Activated CD4-positive, alpha-beta T cell treated with anti-CD3 and anti-CD28 coated beads, Interleukin-2, amount 10 ng/mL, durations not matched to agents 24 days and 14 days (primary cell): Measurements from ENCODE around the gene EMX2. TPM values are rescaled to one million over a fixed set of nuclear protein-coding genes. Genes with fewer than 3 reads are reported as not detected.
A peak's percentile ranks its signal among the peaks of the same experiment; 100 is the strongest.
"Not testable (repeated sequence)": the region's sequence is repeated elsewhere in the genome, so short reads cannot be mapped to it uniquely, and the experiment has no call there.

ENCODE experiments used
- DNase-seq: peaks from one replicate; pipeline ENCODE4 v3.0.0; 2022
- H3K27ac Mint-ChIP-seq: one replicate; pipeline ENCODE4 v1.8.0; 2022; ENCODE audit warnings: mild to moderate bottlenecking, mixed read lengths
- H3K27me3 Mint-ChIP-seq: one replicate; pipeline ENCODE4 v1.8.0; 2022; ENCODE audit warnings: mixed read lengths
- H3K36me3 Mint-ChIP-seq: one replicate; pipeline ENCODE4 v1.8.0; 2022; ENCODE audit warnings: low read depth, mild to moderate bottlenecking, mixed read lengths
- H3K4me1 Mint-ChIP-seq: one replicate; pipeline ENCODE4 v1.8.0; 2021; ENCODE audit warnings: mixed read lengths
- H3K4me3 Mint-ChIP-seq: one replicate; pipeline ENCODE4 v1.8.0; 2022; ENCODE audit warnings: mild to moderate bottlenecking, moderate library complexity, mixed read lengths
- H3K9me3 Mint-ChIP-seq: one replicate; pipeline ENCODE4 v1.8.0; 2021; ENCODE audit warnings: mixed read lengths
- intact Hi-C: fragments of 100-400 bp; cut with micrococcal nuclease; formaldehyde crosslinking; loops from one replicate; pipeline ENCODE4 v1.15.1; 2023
- total RNA-seq: library from RNA; stranded (reverse); gene quantifications from 2 replicates; pipeline ENCODE4 v1.2.3, GENCODE V29; 2022

The EMX2 gene
- not detected in 2 replicates for total RNA-seq

DNA sequence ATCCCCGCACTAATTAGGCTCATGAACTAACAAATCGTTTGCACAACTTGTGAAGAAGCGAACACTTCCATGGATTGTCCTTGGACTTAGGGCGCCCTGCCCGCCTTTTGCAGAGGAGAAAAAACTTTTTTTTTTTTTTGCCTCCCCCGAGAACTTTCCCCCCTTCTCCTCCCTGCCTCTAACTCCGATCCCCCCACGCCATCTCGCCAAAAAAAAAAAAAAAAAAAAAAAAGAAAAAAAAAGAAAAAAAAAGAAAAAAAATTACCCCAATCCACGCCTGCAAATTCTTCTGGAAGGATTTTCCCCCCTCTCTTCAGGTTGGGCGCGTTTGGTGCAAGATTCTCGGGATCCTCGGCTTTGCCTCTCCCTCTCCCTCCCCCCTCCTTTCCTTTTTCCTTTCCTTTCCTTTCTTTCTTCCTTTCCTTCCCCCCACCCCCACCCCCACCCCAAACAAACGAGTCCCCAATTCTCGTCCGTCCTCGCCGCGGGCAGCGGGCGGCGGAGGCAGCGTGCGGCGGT, at the start of gene EMX2:
Gene EMX2 (plus strand): TSS at position 41 of the 519 bp plus-strand sequence. CDS start 522 bp downstream, outside the sequence.
- no peaks in the 10 kb centered on the region for H3K9me3 Mint-ChIP-seq
- DNase-seq = no peak
- intact Hi-C loops = no loop called here
- H3K4me3 Mint-ChIP-seq = peak within 1 kb of the TSS; percentile 19
- H3K27me3 Mint-ChIP-seq = peaks cover 83% of the 10 kb centered on the region
- H3K27ac Mint-ChIP-seq = peak within 1 kb of the TSS; percentile 80
- H3K4me1 Mint-ChIP-seq = peaks cover 10% of the 10 kb centered on the region
- H3K36me3 Mint-ChIP-seq = peaks cover 6% of the 10 kb centered on the region

DNA sequence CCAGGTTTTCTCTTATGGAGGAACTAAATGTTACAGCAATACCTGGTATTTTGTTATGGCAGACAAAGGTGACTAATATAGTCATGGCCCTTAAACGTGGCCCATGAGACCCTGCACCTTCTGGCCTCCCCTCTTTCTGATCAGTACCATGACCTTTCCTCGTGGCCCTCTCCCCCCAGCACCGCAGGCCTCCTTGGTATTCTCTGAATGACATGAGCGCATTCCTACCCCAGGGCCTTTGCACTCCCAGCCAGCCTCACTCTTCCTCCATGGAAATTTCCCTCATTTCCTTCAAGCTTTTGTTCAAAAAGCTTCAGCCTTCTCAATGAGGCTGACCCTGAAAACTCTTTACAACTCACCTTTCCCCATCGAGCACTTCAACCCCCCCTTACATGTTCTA, 46.5 kb upstream of the EMX2 start:
- Mint-ChIP-seq H3K27ac (no peak overlapping the region), H3K36me3 (no peaks in the 10 kb centered on the region), H3K27me3 (peaks cover 28% of the 10 kb centered on the region), H3K4me3 (no peak overlapping the region), H3K9me3 (no peaks in the 10 kb centered on the region), H3K4me1 (peaks cover 2% of the 10 kb centered on the region)
- intact Hi-C loops = loop anchor here (1.0 to 2.0 kb wide), 3 partner anchors 745 to 963 kb away; no protein-coding TSS in a partner anchor
- no peak for DNase-seq

DNA sequence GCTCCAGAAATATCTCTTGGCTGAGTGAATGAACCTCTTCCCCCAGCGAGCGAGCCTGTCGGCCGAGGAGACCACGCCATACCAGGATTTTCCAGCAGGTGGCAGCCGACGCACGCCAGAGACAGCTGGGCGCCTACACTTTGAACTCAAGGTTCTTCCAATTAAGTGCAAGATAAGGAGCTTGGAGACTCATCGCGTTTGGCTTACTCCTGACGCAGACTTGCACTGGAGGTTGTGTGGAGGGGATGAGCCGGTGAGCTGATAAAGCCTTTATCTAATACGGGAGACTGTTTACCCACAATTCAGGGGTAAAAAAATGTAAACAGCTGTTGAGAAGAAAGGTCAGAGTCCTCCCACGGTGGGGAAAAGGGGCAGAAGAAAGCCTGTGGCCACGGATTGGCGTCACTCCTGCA, 45.9 kb upstream of the EMX2 start:
- H3K9me3 Mint-ChIP-seq = no peaks in the 10 kb centered on the region
- peak; percentile 91 for DNase-seq
- H3K27me3 Mint-ChIP-seq = peaks cover 28% of the 10 kb centered on the region
- no peak overlapping the region for H3K27ac Mint-ChIP-seq
- H3K4me3 Mint-ChIP-seq = no peak overlapping the region
- no peaks in the 10 kb centered on the region for H3K36me3 Mint-ChIP-seq
- H3K4me1 Mint-ChIP-seq = peaks cover 2% of the 10 kb centered on the region
- intact Hi-C loops = loop anchor here (1.0 to 2.0 kb wide), 3 partner anchors 745 to 962 kb away; no protein-coding TSS in a partner anchor

DNA sequence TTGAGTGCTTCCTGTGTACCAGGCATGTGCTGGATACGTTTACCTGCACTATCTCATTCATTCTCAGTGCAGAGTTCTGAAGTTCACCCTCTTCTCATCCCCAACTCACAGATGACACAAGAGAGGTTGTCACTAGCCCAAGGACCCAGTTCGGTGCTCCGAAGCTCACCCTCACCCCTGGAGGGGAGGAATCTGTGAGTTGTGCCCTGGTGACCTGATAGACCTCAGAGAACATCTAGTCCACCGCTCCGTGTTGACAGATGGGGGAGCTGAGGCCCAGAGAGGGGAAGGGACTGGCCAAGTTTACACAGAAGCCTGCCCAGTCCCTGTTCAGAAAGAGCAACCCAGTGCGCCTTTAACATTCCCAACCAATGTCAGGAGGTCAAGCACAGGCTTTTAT, 44.8 kb upstream of the EMX2 start:
- no peaks in the 10 kb centered on the region for H3K36me3 Mint-ChIP-seq
- peaks cover 2% of the 10 kb centered on the region for H3K4me1 Mint-ChIP-seq
- peaks cover 26% of the 10 kb centered on the region for H3K27me3 Mint-ChIP-seq
- intact Hi-C loops = loop anchor here (2.0 kb wide), 2 partner anchors 925 to 961 kb away; no protein-coding TSS in a partner anchor
- H3K27ac Mint-ChIP-seq = no peak overlapping the region
- no peaks in the 10 kb centered on the region for H3K9me3 Mint-ChIP-seq
- DNase-seq = no peak
- H3K4me3 Mint-ChIP-seq = no peak overlapping the region

DNA sequence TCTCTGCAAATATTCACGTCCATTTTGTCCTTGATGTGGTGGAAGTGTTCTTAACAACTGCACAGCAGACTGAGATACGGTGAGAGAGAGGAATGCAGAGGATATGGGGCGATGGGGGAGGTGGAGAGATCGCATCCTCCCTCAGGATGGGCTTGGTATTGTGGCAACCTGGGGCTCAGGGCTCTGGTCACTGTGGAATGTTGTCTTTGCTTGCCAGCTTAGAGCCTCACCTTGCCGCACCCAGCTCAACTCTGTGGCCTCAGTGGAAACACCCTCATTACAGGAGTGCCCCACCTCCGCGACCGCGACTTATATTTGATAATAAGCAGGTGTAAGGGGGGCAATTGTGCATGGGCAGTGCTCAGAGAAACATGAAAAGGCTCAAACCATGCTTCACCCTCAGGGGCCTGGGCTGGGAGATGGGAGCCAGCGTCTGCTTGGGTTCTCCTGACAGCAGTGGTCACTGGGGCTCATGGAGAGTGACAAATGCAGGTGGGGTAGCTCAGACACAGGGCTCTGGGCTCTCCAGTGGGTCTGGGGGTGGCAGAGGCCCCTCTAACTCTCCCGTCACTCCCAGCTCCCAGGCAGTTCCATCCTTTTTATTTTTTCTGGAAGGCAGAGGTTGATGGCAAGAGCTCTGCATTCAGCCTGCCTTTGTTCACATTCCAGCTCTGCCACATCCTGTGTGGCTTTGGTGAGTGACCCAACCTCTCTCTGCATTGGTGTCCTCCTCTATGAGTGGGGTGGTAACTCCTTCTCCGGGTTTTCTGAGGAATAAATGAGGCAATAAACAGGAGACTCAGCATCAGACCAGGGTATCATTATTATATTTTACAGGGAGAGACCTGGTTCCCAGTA, 43.1 kb upstream of the EMX2 start:
- no peaks in the 10 kb centered on the region for H3K9me3 Mint-ChIP-seq
- DNase-seq = no peak
- H3K36me3 Mint-ChIP-seq = no peaks in the 10 kb centered on the region

DNA sequence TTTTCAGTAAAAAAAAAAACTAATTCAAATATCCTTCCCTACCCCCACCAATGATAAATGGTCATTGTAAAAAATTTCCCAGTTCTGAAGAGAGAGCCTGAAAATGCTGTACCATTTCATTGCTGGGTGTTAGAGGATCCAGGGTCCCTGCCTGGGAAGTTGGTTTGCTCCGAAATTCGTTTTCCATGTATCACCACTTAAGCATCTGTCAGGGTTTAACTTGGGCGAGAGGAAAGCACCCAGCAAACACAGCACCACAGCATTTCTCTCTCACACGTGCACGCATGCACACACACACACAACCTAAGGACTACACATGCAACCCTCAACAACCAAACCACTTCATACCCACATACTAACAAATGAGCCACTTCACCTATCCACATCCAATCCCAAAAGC, 42.1 kb upstream of the EMX2 start:
- Mint-ChIP-seq H3K4me3 (no peak overlapping the region), H3K4me1 (peaks cover 2% of the 10 kb centered on the region), H3K27ac (no peak overlapping the region), H3K27me3 (peaks cover 10% of the 10 kb centered on the region), H3K36me3 (no peaks in the 10 kb centered on the region), H3K9me3 (no peaks in the 10 kb centered on the region)
- no peak for DNase-seq
- intact Hi-C loops = no loop called here

More for the DNA sequence above, 43.1 kb upstream of the EMX2 start:
- Mint-ChIP-seq H3K4me3 (no peak overlapping the region), H3K4me1 (peaks cover 2% of the 10 kb centered on the region), H3K27me3 (peaks cover 20% of the 10 kb centered on the region), H3K27ac (no peak overlapping the region)
- intact Hi-C loops = no loop called here

DNA sequence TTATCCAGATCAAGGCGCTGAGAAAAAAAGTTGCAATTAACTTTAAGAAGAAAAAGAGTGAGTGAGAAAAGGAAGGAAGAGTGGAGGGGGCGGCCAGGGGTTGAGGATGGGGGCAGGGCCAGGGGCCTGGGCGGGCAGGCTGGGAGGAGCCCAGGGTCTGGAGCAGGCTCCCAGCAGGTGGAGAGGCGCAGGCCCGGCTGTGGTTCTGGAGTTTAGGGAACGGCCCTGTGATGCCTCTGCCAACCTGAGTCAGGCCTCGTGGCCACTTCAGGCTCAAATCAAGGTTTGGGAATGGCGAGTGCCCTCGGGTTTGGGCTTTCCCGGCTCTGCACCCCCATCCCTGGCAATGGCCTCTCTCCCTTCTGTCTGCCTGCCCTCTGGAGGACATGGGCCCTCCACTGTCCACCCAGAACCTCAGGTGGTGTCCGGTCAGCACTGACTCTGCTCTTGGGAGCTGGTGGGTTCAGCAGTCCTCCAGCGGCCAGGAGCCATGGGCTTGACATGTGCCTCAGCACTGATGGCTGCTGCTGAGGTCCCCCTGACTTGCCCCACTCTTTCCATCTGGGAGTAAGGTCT, 41.0 kb upstream of the EMX2 start:
- no peak for DNase-seq
- no peaks in the 10 kb centered on the region for H3K36me3 Mint-ChIP-seq
- intact Hi-C loops = no loop called here
- H3K9me3 Mint-ChIP-seq = no peaks in the 10 kb centered on the region
- no peak overlapping the region for H3K27ac Mint-ChIP-seq
- no peak overlapping the region for H3K4me3 Mint-ChIP-seq
- peaks cover 2% of the 10 kb centered on the region for H3K4me1 Mint-ChIP-seq
- peaks cover 2% of the 10 kb centered on the region for H3K27me3 Mint-ChIP-seq

DNA sequence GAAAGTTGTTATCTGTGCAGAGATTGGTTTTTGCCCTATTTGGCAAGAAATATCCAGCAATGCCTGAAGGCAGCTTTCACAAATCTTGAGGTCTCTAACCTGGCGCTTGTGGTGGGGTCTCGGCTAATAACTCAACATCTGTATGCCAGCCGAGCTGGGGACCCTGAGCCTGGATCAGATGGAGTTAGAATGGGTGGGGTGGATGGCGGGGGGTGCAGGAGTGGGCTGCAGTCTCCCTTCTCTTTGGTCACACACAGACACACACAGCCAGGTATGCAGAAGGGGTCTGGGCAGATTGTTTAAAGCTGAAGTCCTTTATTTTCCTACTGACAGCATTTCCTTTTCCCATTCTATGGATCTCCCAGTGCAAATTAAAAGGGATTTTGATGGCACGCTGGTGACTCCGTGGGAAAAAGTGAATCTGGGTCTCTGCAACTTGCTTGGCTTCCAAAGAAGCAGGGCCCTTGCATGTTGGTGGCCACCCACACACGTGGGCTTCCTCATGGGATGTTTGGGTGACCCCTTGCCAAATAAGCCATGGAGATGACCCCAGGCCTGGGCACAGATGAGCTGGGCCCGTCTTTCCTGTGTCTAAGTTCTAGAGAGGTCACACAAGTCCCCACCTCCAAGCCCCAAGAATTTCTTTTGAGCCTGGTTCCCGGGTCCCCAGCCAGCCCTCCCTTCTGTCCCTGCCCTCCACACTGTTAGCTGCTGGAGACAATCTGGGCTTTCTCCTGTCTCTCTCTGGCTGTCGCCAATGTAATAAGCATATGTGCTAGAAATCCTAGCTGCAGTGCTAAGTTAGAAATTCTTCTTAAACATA, 39.9 kb upstream of the EMX2 start:
- no peak for DNase-seq
- no peaks in the 10 kb centered on the region for H3K4me1 Mint-ChIP-seq
- H3K27me3 Mint-ChIP-seq = no peaks in the 10 kb centered on the region
- no peak overlapping the region for H3K4me3 Mint-ChIP-seq
- H3K36me3 Mint-ChIP-seq = no peaks in the 10 kb centered on the region
- intact Hi-C loops = no loop called here
- H3K9me3 Mint-ChIP-seq = no peaks in the 10 kb centered on the region
- H3K27ac Mint-ChIP-seq = no peak overlapping the region

DNA sequence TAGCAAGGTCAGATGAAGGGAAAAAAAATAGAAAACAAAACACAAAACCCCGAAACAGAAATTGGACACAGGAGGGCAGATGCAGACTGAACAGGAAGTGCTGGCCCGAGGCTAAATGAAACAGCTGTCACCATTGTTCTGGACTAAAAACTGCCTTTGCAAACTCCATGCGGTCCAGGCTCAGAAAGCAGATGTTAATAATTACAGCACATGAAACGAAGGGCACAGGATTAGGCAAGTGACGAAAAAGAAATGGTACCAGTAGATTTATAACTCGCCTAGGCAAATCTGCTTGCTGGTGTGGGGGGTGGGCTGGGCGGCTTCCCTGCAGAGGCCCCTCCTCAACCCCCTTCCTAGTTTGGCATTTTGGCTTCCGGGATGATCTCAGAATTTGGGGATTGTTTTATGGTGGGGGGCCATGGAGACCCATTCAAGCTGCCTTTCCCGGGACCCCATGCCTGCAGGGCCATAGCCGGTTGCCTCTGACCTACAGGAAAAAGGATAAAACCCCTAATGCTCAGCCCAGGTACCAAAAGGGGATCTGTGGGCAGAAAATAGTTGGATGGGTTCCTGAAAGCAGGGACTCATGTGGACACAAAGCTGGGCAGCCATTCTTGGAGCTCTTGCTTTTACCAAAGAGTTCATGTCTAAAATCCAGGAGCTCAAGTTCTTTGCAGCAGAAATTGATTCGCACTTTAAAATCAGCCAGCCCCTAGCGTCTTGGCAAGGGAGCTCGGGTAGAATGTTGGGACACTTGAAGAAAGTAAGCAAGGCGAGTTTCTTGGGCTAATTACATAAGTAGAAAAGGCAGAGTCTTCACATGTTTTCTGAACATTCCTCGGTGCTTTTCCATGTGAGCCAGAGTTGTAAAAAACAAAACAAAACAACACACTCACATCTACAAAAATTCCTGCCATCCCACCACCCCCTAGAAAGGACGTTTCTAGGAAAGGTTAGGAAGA, 39.0 kb upstream of the EMX2 start:
- Mint-ChIP-seq H3K4me1 (no peaks in the 10 kb centered on the region), H3K4me3 (no peak overlapping the region), H3K27ac (no peak overlapping the region), H3K27me3 (no peaks in the 10 kb centered on the region), H3K36me3 (no peaks in the 10 kb centered on the region), H3K9me3 (no peaks in the 10 kb centered on the region)
- no peak for DNase-seq
- intact Hi-C loops = no loop called here

DNA sequence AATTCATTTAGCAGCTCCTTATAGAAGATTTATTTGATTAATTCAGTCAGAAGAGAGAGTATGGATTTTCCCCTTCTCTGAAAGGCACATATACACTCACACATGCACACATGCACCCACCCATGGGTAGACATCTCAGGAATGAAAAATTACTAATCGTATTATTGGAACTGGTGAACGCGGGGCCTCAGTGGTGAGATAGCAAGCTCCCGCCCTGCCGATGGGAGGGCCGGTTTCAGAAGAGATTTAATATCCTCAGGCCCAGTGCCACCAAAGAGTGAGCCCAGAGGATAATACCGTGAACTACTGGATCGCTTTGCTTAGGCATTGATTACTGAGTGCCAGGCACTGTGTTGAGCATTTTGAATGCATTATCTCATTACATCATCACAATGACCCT, 38.0 kb upstream of the EMX2 start:
- intact Hi-C loops = no loop called here
- Mint-ChIP-seq H3K4me1 (no peaks in the 10 kb centered on the region), H3K27me3 (no peaks in the 10 kb centered on the region), H3K36me3 (no peaks in the 10 kb centered on the region), H3K9me3 (no peaks in the 10 kb centered on the region), H3K4me3 (no peak overlapping the region), H3K27ac (no peak overlapping the region)
- DNase-seq = no peak

DNA sequence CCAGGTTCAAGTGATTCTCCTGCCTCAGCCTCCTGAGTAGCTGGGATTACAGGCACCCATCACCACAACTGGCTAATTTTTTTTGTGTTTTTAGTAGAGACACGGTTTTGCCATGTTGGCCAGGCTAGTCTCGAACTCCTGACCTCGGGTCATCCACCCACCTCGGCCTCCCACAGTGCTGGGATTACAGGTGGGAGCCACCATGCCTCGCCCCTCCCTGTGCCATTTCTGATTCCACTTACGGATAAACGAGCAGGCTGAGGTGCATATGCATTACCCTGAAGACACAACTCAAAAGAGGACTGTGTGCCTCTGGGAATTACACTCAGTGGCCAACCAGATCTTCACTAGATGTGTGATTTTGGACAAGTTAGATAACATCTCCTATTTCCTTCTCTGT, 35.5 kb upstream of the EMX2 start:
- H3K27ac Mint-ChIP-seq, H3K4me1 Mint-ChIP-seq, H3K36me3 Mint-ChIP-seq, H3K4me3 Mint-ChIP-seq, H3K9me3 Mint-ChIP-seq, intact Hi-C loops, H3K27me3 Mint-ChIP-seq, DNase-seq: not testable (repeated sequence)

DNA sequence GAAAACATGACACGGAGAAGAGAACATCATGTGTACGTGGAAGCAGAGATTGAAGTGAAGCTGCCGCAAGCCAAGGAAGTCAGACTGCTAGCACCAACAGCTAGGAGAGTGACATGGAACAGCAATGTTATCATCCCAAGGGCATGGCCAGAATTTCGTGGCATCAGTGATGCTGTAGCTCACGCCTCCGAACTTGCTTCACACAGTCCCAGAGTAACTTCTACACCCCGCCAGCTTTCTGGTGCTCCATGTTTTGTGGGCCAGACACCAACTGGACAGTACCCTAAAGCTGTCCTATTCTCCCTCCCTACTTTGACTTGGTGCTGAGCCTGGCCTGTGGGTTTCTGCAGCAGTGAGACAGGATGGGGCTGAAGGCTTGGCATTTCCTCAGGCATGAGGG, 33.0 kb upstream of the EMX2 start:
- H3K9me3 Mint-ChIP-seq = no peaks in the 10 kb centered on the region
- H3K27me3 Mint-ChIP-seq = peaks cover 6% of the 10 kb centered on the region
- no peak overlapping the region for H3K4me3 Mint-ChIP-seq
- intact Hi-C loops = no loop called here
- no peaks in the 10 kb centered on the region for H3K4me1 Mint-ChIP-seq
- H3K36me3 Mint-ChIP-seq = no peaks in the 10 kb centered on the region
- DNase-seq = no peak
- H3K27ac Mint-ChIP-seq = no peak overlapping the region
